Right lobe of liver (tissue), 4 donors: ENCODE measurements around the gene OR6F1.

Experiments
- CTCF ChIP-seq, 4 donors: fragments of 200-600 bp in 3 of 4; fragments of 450-650 bp in 1 of 4; IDR thresholded peaks; one replicate each; pipeline versions ENCODE4 v1.5.1 to v1.8.0; 2016 to 2022; ENCODE audit warnings: antibody characterized with exemption in 4 of 4, mild to moderate bottlenecking in 2 of 4
- POLR2A ChIP-seq: fragments of 450-650 bp; IDR thresholded peaks from one replicate; pipeline ENCODE4 v1.6.1; 2017; ENCODE audit warnings: antibody characterized with exemption, mild to moderate bottlenecking
- donor health status: DM: no; HTN: no; CAD: no.
- donor health status: DM: no; HTN: no; CAD: no.
- donor health status: DM: no; HTN: yes; CAD: no.

GRCh38 chr1:247716546-247716945 lies at the start of gene OR6F1:
- TF ChIP-seq CTCF (IDR thresholded peaks at IDR 0.05) (no peak), POLR2A (no peak)
